Skeletal muscle satellite cell (primary cell): ENCODE measurements around the gene NKAIN4.

ENCODE experiments used
- H3K27me3 ChIP-seq: 2 replicates; pipeline ENCODE4 v1.7.0; 2013; ENCODE audit warnings: low read length; ENCODE audit not compliant: control insufficient read depth, insufficient read depth
- H3K36me3 ChIP-seq: 2 replicates; pipeline ENCODE4 v1.7.0; 2013; ENCODE audit warnings: mild to moderate bottlenecking, control low read depth, low read length; ENCODE audit not compliant: insufficient read depth
- H3K4me1 ChIP-seq: 2 replicates; pipeline ENCODE4 v1.7.0; 2013; ENCODE audit warnings: low read length; ENCODE audit not compliant: control insufficient read depth, insufficient read depth
- H3K4me2 ChIP-seq: 2 replicates; pipeline ENCODE4 v1.7.0; 2013; ENCODE audit warnings: mild to moderate bottlenecking, low read length
- H3K4me3 ChIP-seq: 2 replicates; pipeline ENCODE4 v1.7.0; 2013; ENCODE audit warnings: low read length
- H3K9ac ChIP-seq: 2 replicates; pipeline ENCODE4 v1.7.0; 2013; ENCODE audit warnings: mild to moderate bottlenecking, low read depth, low read length, moderate library complexity
- H3K9me3 ChIP-seq: replicated peaks from 2 replicates; pipeline ENCODE4 v1.7.0; 2013; ENCODE audit warnings: mild to moderate bottlenecking, control low read depth, low read length

The NKAIN4 gene

DNA sequence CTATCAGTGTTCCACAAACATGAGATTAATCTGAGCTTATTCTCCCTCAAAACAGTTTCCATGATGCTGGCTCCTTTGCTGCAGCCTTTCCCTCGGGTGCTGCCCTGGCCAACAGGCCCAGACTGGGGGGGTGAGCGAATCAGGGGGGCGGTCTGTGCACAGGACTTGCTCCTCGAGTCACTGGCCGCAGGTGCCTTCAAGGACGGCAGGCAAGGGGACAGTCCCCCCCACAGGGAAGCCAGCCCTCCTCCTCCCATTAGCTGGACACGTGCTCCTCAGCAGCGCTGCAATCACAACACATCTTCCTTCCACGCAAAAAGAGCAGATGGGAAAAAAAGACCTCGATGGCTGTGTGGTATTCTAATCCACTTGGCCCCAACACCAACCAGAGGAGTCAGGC, 48.4 kb downstream of the NKAIN4 start:
- Histone ChIP-seq H3K9ac (no peak overlapping the region), H3K4me3 (no peak overlapping the region), H3K4me1 (peaks cover 12% of the 10 kb centered on the region), H3K27me3 (no peaks in the 10 kb centered on the region), H3K4me2 (no peak overlapping the region), H3K9me3 (no peaks in the 10 kb centered on the region), H3K36me3 (peaks cover 89% of the 10 kb centered on the region)

GRCh38 chr20:63204362-63204761, 49.9 kb downstream of the NKAIN4 start:
- Histone ChIP-seq H3K4me2 (no peak overlapping the region), H3K27me3 (no peaks in the 10 kb centered on the region), H3K9me3 (no peaks in the 10 kb centered on the region), H3K9ac (no peak overlapping the region), H3K4me3 (no peak overlapping the region), H3K36me3 (peaks cover 78% of the 10 kb centered on the region), H3K4me1 (peaks cover 12% of the 10 kb centered on the region)

DNA sequence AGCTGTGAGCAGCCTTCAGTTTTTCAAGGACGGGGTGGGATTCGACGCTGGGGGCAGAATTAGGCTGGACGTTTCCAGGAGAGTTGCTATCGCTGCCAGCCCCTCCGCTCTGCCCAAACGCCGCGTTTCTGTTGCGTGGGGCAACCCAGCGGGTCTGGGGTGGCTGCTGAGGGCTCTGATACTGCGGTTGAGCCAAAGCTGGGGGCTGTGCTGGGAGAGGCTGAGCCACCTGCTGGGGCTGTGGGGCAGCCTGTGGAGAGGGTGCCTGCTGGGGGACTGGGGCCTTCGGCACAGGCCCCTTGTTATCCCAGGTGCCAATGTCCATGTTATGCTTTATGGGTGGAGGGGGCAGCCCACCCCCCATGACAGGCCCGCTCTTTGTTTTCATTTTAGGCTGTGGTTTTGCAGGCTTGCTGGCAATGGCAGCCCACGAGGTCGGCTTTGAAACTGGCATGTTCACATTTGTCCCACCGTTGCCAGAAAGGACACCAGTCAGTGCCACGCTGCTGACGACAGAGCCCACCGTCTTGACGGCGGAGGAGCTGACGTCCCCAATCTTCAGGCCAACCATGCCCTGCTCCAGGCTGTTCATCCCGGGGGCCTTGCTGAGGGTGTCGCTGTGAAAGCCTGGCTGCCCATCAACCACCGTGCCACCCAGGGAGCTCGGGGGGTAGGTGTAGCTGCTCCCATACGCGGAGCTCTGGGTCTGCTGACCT, 51.3 kb downstream of the NKAIN4 start:
- peaks cover 12% of the 10 kb centered on the region for H3K4me1 ChIP-seq
- H3K27me3 ChIP-seq: no peaks in the 10 kb centered on the region
- H3K4me2 ChIP-seq: no peak overlapping the region
- no peaks in the 10 kb centered on the region for H3K9me3 ChIP-seq
- no peak overlapping the region for H3K9ac ChIP-seq
- peaks cover 65% of the 10 kb centered on the region for H3K36me3 ChIP-seq
- H3K4me3 ChIP-seq: no peak overlapping the region

- peaks cover 62% of the 10 kb centered on the region for H3K36me3 ChIP-seq
- H3K27me3 ChIP-seq: no peaks in the 10 kb centered on the region
- H3K9ac ChIP-seq: no peak overlapping the region
- no peaks in the 10 kb centered on the region for H3K9me3 ChIP-seq
- no peak overlapping the region for H3K4me2 ChIP-seq
- H3K4me1 ChIP-seq: peaks cover 10% of the 10 kb centered on the region
- H3K4me3 ChIP-seq: no peak overlapping the region
Measured at GRCh38 chr20:63202021-63202420, 52.2 kb downstream of the NKAIN4 start.

- Histone ChIP-seq H3K9me3 (no peaks in the 10 kb centered on the region), H3K36me3 (peaks cover 50% of the 10 kb centered on the region), H3K4me2 (no peak overlapping the region), H3K9ac (no peak overlapping the region), H3K4me1 (peaks cover 8% of the 10 kb centered on the region), H3K27me3 (no peaks in the 10 kb centered on the region), H3K4me3 (no peak overlapping the region)
Measured at GRCh38 chr20:63198606-63199005, 55.7 kb downstream of the NKAIN4 start.

GRCh38 chr20:63196768-63197470, 57.3 kb downstream of the NKAIN4 start:
- H3K4me3 ChIP-seq: no peak overlapping the region
- peaks cover 33% of the 10 kb centered on the region for H3K36me3 ChIP-seq
- no peak overlapping the region for H3K9ac ChIP-seq
- H3K9me3 ChIP-seq: no peaks in the 10 kb centered on the region
- no peak overlapping the region for H3K4me2 ChIP-seq
- peaks cover 8% of the 10 kb centered on the region for H3K4me1 ChIP-seq
- H3K27me3 ChIP-seq: no peaks in the 10 kb centered on the region

- peaks cover 21% of the 10 kb centered on the region for H3K36me3 ChIP-seq
- no peak overlapping the region for H3K9ac ChIP-seq
- H3K27me3 ChIP-seq: no peaks in the 10 kb centered on the region
- H3K4me1 ChIP-seq: peaks cover 8% of the 10 kb centered on the region
- no peak overlapping the region for H3K4me2 ChIP-seq
- H3K4me3 ChIP-seq: no peak overlapping the region
- no peaks in the 10 kb centered on the region for H3K9me3 ChIP-seq
Measured at GRCh38 chr20:63194797-63195173, 59.5 kb downstream of the NKAIN4 start.

GRCh38 chr20:63194007-63194796, 60.1 kb downstream of the NKAIN4 start:
- no peak overlapping the region for H3K9ac ChIP-seq

DNA sequence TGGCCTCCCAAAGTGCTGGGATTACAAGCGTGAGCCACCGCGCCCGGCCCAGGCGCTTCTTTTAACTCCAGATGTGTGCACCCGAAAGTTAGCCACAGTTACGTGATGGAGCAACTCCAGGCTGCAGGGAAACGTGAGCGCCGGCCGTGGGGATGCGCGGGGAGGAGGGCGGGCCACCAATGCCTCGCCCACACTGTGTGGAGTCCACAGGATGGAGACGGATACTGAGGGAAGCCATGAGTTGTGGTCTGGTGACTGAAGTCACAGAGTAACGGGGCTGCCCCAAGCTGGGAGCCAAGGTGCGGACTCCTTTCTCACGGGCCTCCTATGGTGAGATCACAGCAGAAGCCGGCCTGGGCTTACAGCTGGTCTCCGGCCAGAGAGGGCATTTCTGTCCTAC, 61.5 kb downstream of the NKAIN4 start:
- no peak overlapping the region for H3K9ac ChIP-seq
- no peak overlapping the region for H3K4me3 ChIP-seq
- H3K4me1 ChIP-seq: peaks cover 8% of the 10 kb centered on the region
- no peak overlapping the region for H3K4me2 ChIP-seq
- no peaks in the 10 kb centered on the region for H3K9me3 ChIP-seq
- H3K27me3 ChIP-seq: no peaks in the 10 kb centered on the region
- peaks cover 20% of the 10 kb centered on the region for H3K36me3 ChIP-seq

More at GRCh38 chr20:63194007-63194796, 60.1 kb downstream of the NKAIN4 start:
- Histone ChIP-seq H3K9me3 (no peaks in the 10 kb centered on the region), H3K4me3 (no peak overlapping the region), H3K4me1 (peaks cover 8% of the 10 kb centered on the region), H3K4me2 (no peak overlapping the region), H3K27me3 (no peaks in the 10 kb centered on the region), H3K36me3 (peaks cover 21% of the 10 kb centered on the region)

GRCh38 chr20:63191400-63191799, 62.9 kb downstream of the NKAIN4 start:
- Histone ChIP-seq H3K9me3 (no peaks in the 10 kb centered on the region), H3K27me3 (no peaks in the 10 kb centered on the region), H3K4me1 (no peaks in the 10 kb centered on the region), H3K9ac (no peak overlapping the region), H3K4me2 (no peak overlapping the region), H3K36me3 (peaks cover 15% of the 10 kb centered on the region), H3K4me3 (no peak overlapping the region)

DNA sequence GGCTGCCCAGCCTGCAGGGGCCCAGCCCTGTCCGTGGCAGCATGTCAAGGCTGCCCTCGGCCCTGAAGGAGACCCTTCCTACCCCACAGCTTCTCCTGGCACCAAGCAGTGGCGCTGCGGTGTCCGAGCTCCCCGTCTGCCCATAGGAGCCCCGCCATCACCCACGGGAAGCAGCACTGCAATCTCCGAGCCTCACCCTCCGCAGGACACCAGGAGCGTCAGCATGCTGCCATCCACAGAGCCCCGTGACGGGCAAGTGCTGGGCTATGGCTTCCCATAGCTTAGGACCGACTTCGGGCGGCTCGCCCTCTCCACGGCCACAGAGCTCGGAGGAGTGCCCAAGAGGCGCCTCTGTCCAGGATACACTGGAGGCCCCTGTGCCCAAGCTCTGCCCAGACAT, 63.4 kb downstream of the NKAIN4 start:
- Histone ChIP-seq H3K9me3 (no peaks in the 10 kb centered on the region), H3K4me1 (no peaks in the 10 kb centered on the region), H3K36me3 (peaks cover 13% of the 10 kb centered on the region), H3K27me3 (no peaks in the 10 kb centered on the region), H3K4me3 (no peak overlapping the region), H3K9ac (no peak overlapping the region), H3K4me2 (no peak overlapping the region)
